D341Med (cell line): Measurements from ENCODE around the gene GLYATL2.

Experiments used
- DNase-seq: peaks from one replicate; pipeline ENCODE4 v3.0.0; 2012; ENCODE audit warnings: low spot score

GLYATL2 gene, protein sequence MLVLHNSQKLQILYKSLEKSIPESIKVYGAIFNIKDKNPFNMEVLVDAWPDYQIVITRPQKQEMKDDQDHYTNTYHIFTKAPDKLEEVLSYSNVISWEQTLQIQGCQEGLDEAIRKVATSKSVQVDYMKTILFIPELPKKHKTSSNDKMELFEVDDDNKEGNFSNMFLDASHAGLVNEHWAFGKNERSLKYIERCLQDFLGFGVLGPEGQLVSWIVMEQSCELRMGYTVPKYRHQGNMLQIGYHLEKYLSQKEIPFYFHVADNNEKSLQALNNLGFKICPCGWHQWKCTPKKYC

GRCh38 chr11:58844361-58845005 lies at the start of gene GLYATL2:
GLYATL2 (minus strand) TSS chr11:58844704; CDS start chr11:58839612, 5,092 bp downstream.
- no peak for DNase-seq

DNA sequence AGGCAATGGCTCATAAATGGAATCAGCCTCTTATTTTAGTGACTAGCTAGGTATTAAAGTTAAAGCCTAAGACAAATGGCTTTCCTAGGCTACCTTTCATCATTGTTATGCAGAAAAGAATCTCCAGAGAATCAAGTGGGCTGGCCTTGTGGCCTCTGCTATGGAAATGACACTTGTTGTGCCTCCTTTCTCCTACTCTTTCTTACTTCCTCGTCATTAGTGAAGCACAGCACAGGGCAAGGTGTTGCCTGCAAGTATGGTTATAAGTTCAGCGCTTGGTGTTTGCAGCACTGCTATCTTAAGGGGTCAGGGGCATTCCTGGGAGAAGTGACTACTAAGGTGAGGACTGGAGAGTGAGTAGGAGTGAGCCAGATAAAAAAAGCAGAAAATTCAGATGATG lies 49.4 kb upstream of the GLYATL2 start:
- no peak for DNase-seq

GRCh38 chr11:58888579-58888978 lies 44.1 kb upstream of the GLYATL2 start:
- DNase-seq = no peak

- no peak for DNase-seq
These were observed 42.9 kb upstream of the GLYATL2 start for GRCh38 chr11:58887452-58887851.

- DNase-seq = no peak
These were observed 36.1 kb upstream of the GLYATL2 start for GRCh38 chr11:58880625-58881024.

DNA sequence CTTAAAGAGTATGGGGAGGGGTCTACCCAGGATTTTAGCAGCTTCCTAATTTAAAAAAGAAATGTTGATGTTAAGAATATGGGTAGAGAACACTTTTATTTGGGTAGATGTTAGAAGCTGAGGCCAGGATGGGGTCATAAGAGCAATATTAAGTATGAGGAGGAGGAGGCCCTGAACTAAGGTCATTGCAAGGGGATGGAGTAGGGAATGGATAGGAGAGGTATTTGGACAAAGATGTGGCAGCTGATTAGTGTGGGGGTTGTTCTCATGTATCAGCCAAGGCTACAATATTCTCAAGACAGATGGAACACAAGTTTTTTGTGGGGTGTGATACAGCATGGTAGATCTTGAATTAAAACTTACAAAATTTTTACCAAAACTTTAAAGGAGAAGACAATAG lies 35.7 kb upstream of the GLYATL2 start:
- no peak for DNase-seq

- DNase-seq = no peak
These were observed 23.1 kb upstream of the GLYATL2 start for GRCh38 chr11:58867556-58867955.

- no peak for DNase-seq
These were observed 22.3 kb upstream of the GLYATL2 start for GRCh38 chr11:58866788-58867187.

DNA sequence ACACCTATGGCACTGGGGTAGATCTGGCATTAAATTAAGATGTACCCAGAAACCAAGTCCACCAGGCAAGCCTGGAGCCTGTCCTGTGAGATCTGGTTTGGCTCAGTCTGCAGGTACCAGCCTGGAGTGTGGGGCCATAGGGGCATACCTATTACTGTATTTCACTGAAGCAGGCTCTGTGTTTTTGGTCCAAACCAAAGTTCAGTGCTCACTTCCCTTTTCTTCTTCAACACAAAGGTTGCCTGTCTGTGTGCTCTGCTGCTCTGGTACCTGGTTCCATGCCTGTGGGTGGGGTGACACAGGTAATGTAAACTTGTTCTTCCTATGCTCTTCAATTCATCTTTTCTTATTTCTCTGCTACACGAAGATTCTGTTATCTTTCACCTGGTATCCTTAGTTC lies 19.8 kb upstream of the GLYATL2 start:
- no peak for DNase-seq

DNA sequence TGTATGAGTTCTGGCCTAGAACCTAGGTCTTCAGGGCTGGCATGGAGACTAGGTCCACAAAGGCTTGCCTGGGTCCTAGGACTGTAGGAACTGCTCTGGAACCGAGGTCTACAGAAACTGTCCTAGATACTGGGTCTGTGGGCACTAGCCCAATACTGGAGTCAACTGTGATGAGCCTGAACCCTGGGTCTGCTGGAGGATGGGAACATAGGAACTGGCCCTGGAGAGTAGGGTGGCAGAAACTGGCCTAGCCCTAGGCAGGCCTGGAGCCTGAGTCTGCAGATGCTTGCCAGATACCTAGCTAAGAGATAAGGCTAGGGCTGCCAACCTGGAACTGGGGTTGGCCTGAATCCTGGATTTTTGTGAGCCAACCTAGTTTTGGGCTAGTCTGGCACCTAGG lies 19.2 kb upstream of the GLYATL2 start:
- no peak for DNase-seq

- no peak for DNase-seq
These were observed 17.0 kb upstream of the GLYATL2 start for GRCh38 chr11:58861533-58861932.

DNA sequence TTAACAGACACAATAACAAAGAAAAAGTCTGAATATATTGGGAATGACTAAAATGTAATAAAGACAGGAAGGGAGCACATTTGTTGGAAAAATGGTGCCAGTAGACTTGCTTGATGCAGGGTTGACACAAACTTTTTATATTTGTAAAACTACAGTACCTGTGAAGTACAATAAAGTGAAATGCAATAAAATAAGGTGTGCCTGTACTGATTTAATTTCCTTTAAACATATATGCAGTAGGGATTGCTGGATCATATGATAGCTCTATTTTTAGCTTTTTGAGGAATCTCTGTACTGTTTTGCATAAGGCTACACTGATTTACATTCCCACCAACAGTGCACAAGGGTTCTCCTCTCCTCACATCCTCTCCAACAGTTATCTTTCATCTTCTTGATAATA lies 12.3 kb upstream of the GLYATL2 start:
- no peak for DNase-seq

- no peak for DNase-seq
These were observed 882 bp upstream of the GLYATL2 start for GRCh38 chr11:58845386-58845785.

DNA sequence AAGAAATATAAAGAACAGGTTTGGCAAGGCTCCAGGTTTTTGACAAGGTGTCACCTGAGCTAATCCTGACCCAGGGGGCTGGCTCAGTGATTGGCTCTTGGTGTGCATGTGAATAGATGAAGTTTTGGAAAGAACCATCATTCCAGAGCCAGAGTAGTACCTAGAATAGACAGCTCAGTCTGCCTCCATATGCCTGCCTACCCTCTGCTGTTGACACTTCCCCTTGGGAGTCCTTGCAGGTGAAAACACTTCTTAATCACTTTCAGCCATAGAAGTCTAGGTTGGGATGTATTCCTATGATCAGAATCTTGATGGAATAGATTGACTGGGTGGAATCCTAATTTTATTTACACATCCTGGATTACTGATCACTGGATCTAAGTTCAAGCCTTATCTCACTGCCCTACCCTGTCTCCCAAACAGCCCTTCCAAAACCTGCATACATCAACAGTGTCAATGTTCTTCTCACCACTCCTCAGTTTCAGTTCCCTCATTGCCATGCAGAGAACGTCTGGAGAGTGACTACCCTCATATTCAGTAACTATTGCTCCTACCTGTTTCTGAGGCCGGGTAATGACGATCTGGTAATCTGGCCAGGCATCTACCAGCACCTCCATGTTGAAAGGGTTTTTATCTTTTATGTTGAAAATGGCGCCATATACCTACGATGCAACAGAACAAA lies 6.7 kb downstream of the GLYATL2 start:
- no peak for DNase-seq

- no peak for DNase-seq
These were observed 12.4 kb downstream of the GLYATL2 start for GRCh38 chr11:58832056-58832645.

DNA sequence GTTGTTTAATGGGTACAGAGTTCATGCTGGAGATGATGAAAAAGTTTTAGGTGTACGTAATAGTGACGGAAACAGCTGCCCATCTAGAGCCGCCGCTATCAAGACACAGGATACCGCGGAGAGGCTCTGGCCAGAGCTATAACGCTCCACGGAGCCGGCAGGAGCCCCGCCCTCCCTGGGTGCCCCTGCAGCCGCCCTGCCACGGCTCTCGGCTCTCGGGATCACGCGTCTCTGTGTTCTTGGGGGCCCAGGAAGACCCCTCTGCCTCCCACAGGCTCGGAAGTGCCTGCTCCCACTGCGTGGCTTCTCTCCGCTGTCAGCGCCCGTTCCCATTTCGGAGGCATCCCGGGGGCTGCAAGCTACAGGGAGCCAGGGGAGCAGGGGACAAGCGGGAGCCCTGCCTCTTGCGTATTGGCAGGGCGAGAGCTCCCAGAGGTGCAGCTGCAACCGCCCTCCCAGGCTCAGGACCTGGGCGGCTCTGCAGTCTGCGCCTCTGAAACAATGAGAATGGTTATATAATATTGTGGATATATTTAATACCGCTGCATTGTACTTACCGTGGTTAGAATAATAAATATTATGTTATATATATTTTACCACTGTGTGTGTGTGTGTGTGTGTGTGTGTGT lies 13.7 kb downstream of the GLYATL2 start:
- DNase-seq = no peak

GRCh38 chr11:58829786-58830185 lies 14.7 kb downstream of the GLYATL2 start:
- DNase-seq = no peak

GRCh38 chr11:58813693-58814092 lies 30.8 kb downstream of the GLYATL2 start:
- no peak for DNase-seq

DNA sequence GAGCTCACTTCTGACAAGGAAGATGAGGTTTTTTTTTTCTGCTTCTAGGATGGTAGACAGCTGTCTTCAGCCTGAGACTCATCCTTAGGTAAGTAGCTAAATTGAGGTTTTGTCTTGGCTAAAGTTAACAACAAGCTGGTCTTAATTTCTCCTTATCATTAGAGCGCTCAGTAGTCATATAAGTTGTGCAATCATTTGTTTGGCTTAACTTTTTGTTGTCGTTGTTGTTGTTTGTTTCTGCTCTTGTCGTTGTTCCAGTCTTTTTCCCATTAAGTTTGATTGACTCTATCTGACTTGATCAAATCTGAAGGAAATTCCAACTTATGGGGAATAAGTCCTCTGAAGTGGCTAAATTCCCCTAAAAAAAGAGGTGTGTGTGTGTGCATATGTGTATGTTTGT lies 33.0 kb downstream of the GLYATL2 start:
- DNase-seq = no peak

DNA sequence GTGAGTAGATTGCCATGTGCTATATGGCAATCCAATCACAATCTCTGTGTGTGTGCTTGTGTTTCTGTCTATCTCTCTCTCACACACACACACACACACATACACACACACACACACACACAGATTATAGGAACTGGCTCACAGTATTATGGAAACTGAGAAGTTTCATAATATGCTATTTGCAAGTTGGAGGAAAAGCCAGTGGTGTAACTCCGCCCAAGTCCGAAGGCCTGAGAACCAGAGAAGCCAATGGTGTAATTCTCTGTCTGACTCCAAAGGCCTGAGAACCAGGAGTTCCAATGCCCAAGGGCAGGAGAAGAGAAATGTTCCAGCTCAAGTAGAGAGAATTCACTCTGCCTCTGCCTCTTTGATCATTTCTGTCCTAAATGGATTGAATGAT lies 37.2 kb downstream of the GLYATL2 start:
- no peak for DNase-seq

- no peak for DNase-seq
These were observed 39.4 kb downstream of the GLYATL2 start for GRCh38 chr11:58805065-58805464.

DNA sequence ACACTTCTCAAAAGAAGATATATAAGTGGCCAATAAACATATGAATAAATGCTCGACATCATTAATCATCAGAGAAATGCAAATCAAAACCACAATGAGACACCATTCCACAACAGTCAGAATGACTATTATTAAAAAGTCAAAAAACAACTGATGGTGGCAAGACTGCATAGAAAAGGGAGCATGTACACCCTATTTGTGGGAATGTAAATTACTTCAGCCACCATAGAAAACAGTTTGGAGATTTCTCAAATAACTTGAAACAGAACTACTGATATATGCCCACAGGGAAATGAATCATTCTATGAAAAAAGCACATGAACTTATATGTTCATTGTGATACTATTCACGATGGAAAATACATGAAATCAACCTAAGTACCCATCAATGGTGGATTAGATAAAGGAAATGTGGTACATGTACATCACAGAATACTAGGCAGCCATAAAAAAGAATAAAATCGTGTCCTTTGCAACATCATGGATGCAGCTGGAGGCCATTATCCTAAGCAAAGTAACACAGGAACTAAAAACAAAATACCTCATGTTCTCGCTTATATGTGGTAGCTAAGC lies 42.4 kb downstream of the GLYATL2 start:
- DNase-seq = no peak
